ENCODE results near the gene ONECUT2.

Gene ONECUT2

DNA sequence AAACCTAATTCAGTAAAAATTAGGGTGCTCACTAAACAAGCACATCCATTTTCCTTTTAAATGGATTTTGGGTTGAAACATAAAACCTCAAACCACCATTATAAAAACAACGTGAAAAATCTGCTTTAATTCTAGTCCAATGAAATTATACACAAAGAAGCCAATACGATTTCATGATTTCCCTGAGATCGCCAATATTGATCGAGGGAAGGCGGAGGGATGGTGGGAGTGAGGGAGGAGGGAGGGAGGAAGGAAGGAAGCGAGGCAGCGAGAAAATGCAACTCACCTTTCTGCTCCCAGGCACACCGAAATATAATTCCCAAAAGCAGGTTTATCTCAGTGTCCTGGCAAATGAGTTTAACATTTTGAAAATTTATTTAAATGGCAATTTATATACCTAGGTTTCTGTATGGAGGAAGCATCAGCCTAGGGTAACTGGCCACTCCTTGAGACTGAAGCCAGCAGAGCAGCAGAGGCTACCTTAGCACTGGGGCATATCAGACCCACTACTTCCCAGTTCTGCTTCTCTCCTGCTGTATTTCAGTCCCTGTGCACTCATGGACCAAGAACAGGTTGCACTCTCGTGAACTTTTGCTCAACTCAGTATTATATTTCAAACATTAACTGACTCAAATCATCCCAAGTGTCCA is 2.3 kb upstream of the ONECUT2 start:
- H3F3A ChIP-seq (ENCODE audit: insufficient read depth, low read length) = no peaks in the 10 kb centered on the region
- no peak overlapping the region for H3K27ac ChIP-seq (ENCODE audit: low read length)
- no peak for DNase-seq
- H3K36me3 ChIP-seq (replicated peaks; ENCODE audit: insufficient read depth, low read length) = no peaks in the 10 kb centered on the region
- no peak overlapping the region for H3K4me2 ChIP-seq (ENCODE audit: low read depth, low read length)
- TF ChIP-seq, protein P1, sequence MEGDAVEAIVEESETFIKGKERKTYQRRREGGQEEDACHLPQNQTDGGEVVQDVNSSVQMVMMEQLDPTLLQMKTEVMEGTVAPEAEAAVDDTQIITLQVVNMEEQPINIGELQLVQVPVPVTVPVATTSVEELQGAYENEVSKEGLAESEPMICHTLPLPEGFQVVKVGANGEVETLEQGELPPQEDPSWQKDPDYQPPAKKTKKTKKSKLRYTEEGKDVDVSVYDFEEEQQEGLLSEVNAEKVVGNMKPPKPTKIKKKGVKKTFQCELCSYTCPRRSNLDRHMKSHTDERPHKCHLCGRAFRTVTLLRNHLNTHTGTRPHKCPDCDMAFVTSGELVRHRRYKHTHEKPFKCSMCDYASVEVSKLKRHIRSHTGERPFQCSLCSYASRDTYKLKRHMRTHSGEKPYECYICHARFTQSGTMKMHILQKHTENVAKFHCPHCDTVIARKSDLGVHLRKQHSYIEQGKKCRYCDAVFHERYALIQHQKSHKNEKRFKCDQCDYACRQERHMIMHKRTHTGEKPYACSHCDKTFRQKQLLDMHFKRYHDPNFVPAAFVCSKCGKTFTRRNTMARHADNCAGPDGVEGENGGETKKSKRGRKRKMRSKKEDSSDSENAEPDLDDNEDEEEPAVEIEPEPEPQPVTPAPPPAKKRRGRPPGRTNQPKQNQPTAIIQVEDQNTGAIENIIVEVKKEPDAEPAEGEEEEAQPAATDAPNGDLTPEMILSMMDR (IDR thresholded peaks at IDR 0.05; ENCODE audit: low read length) = no peak
- TF ChIP-seq EZH2 (optimal IDR thresholded peaks at IDR 0.05; ENCODE audit: low read depth, low read length) (no peak), EZH2phosphoT487 (IDR thresholded peaks at IDR 0.05; ENCODE audit: low read length) (no peak)
- H3K9me3 ChIP-seq (replicated peaks; ENCODE audit: insufficient read depth, low read length) = no peaks in the 10 kb centered on the region
- H3K4me1 ChIP-seq (ENCODE audit: low read length) = no peaks in the 10 kb centered on the region
- no peaks in the 10 kb centered on the region for H4K20me1 ChIP-seq (ENCODE audit: insufficient read depth, low read length)
- H3K79me2 ChIP-seq (ENCODE audit: low read length) = no peaks in the 10 kb centered on the region
- no peak overlapping the region for H2AFZ ChIP-seq (ENCODE audit: low read length)
- H3K9me2 ChIP-seq (replicated peaks; ENCODE audit: insufficient read depth, low read length) = no peaks in the 10 kb centered on the region
- H3K4me3 ChIP-seq (ENCODE audit: low read length) = no peak overlapping the region
- H3K9ac ChIP-seq (ENCODE audit: low read length) = no peak overlapping the region
- no peaks in the 10 kb centered on the region; the same call in 1 of the 2 replicates for H3K27me3 ChIP-seq (replicated peaks; ENCODE audit: insufficient read depth, low read length)

DNA sequence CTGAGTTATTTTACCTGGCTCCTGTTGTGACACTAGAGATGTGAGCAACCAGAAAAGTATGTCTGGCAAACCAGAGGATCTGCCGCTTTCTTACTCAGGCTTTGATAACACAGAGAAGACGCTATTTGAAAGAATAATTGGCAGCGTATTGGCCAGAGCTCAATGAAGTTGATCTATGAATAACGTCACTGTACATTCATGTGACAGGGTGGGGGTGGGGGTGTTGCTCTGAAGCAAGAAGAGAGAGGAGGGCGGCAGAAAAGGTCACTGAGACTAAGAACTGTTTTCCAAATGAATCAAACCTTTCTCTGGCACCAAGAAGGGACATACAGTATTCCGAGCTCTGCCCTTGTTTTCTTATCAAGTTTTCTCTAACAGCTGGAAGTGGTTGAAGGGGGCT is 1.7 kb upstream of the ONECUT2 start:
- Histone ChIP-seq H3K9ac (ENCODE audit: low read length) (no peak overlapping the region), H2AFZ (ENCODE audit: low read length) (no peak overlapping the region), H3K4me3 (ENCODE audit: low read length) (no peak overlapping the region), H3K4me2 (ENCODE audit: low read depth, low read length) (no peak overlapping the region), H3K36me3 (replicated peaks; ENCODE audit: insufficient read depth, low read length) (no peaks in the 10 kb centered on the region), H3K79me2 (ENCODE audit: low read length) (no peaks in the 10 kb centered on the region), H4K20me1 (ENCODE audit: insufficient read depth, low read length) (no peaks in the 10 kb centered on the region), H3K27ac (ENCODE audit: low read length) (no peak overlapping the region), H3K9me2 (replicated peaks; ENCODE audit: insufficient read depth, low read length) (no peaks in the 10 kb centered on the region), H3K27me3 (replicated peaks; ENCODE audit: insufficient read depth, low read length) (no peaks in the 10 kb centered on the region; the same call in 1 of the 2 replicates), H3F3A (ENCODE audit: insufficient read depth, low read length) (no peaks in the 10 kb centered on the region), H3K9me3 (replicated peaks; ENCODE audit: insufficient read depth, low read length) (no peaks in the 10 kb centered on the region), H3K4me1 (ENCODE audit: low read length) (no peaks in the 10 kb centered on the region)
- DNase-seq = no peak
- TF ChIP-seq, protein P1 (IDR thresholded peaks at IDR 0.05; ENCODE audit: low read length) = no peak
- TF ChIP-seq EZH2 (optimal IDR thresholded peaks at IDR 0.05; ENCODE audit: low read depth, low read length) (no peak), EZH2phosphoT487 (IDR thresholded peaks at IDR 0.05; ENCODE audit: low read length) (no peak)

DNA sequence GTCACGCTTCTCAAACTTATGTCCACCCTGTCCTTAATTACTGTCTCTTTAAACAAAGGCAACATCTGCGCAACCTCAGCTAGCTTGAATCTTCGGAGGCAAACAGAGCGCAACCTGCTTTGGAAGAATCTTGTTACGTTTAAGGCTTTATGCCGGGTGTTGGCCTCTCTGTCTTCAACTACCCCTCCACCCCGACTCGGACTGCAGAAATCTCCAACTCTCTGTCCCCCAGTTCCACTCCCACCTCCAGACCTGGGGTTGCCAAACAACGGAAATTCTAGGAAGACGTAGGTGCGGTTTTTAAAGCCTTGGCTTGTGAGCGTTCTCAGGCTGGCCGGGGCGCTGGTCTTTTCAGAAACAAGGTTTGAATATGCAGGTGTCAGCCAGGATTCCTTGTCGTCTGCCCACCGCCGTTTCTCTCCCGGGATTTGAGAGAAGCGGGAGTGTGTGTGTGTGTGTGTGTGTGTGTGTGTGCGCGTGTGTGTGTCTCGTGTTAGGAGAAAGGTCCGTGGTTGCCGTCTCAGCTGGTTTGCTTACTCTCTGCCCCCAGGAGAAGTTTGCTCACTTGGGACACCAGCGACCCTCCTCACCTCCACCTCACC is 1.1 kb upstream of the ONECUT2 start:
- Histone ChIP-seq H3K9ac (ENCODE audit: low read length) (no peak overlapping the region), H3K27ac (ENCODE audit: low read length) (no peak overlapping the region), H3K27me3 (replicated peaks; ENCODE audit: insufficient read depth, low read length) (no peaks in the 10 kb centered on the region; the same call in 1 of the 2 replicates), H4K20me1 (ENCODE audit: insufficient read depth, low read length) (no peaks in the 10 kb centered on the region), H3K9me3 (replicated peaks; ENCODE audit: insufficient read depth, low read length) (no peaks in the 10 kb centered on the region), H3K9me2 (replicated peaks; ENCODE audit: insufficient read depth, low read length) (no peaks in the 10 kb centered on the region), H3K4me2 (ENCODE audit: low read depth, low read length) (no peak overlapping the region), H3F3A (ENCODE audit: insufficient read depth, low read length) (no peaks in the 10 kb centered on the region), H3K79me2 (ENCODE audit: low read length) (no peaks in the 10 kb centered on the region), H3K4me1 (ENCODE audit: low read length) (no peaks in the 10 kb centered on the region), H2AFZ (ENCODE audit: low read length) (no peak overlapping the region), H3K36me3 (replicated peaks; ENCODE audit: insufficient read depth, low read length) (no peaks in the 10 kb centered on the region), H3K4me3 (ENCODE audit: low read length) (no peak overlapping the region)
- DNase-seq = no peak
- TF ChIP-seq EZH2 (optimal IDR thresholded peaks at IDR 0.05; ENCODE audit: low read depth, low read length) (no peak), EZH2phosphoT487 (IDR thresholded peaks at IDR 0.05; ENCODE audit: low read length) (no peak)
- TF ChIP-seq, protein P1 (IDR thresholded peaks at IDR 0.05; ENCODE audit: low read length) = no peak

All from MM.1S (cell line).